Neural crest cell (in vitro differentiated cells): ENCODE data around the gene KLHL40. TPM values are rescaled to one million over a fixed set of nuclear protein-coding genes. Genes with fewer than 3 reads are reported as not detected.

Source experiments
- DNase-seq: peaks from one replicate; pipeline ENCODE4 v3.0.0; 2021; ENCODE audit warnings: low read depth, mixed read lengths, low spot score
- H3K27ac Mint-ChIP-seq: one replicate; pipeline ENCODE4 v1.8.0; 2021; ENCODE audit warnings: mild to moderate bottlenecking, mixed read lengths; ENCODE audit not compliant: unreplicated experiment
- H3K27me3 Mint-ChIP-seq: 2 replicates; pipeline ENCODE4 v1.8.0; 2021; ENCODE audit warnings: low read depth, mild to moderate bottlenecking, mixed read lengths
- H3K36me3 Mint-ChIP-seq: 2 replicates; pipeline ENCODE4 v1.8.0; 2021; ENCODE audit warnings: low read depth, mild to moderate bottlenecking, mixed read lengths
- H3K4me1 Mint-ChIP-seq: 2 replicates; pipeline ENCODE4 v1.8.0; 2021; ENCODE audit warnings: mixed read lengths
- H3K4me3 Mint-ChIP-seq: one replicate; pipeline ENCODE4 v1.8.0; 2021; ENCODE audit warnings: mild to moderate bottlenecking, mixed read lengths
- H3K9me3 Mint-ChIP-seq: 2 replicates; pipeline ENCODE4 v1.8.0; 2021; ENCODE audit warnings: mixed read lengths
- total RNA-seq: library from RNA; stranded (reverse); gene quantifications from 2 replicates; pipeline ENCODE4 v1.2.1, GENCODE V29; 2021
- TF ChIP-seq, protein P1 (sequence below): fragments of 200-600 bp; sonication (generic); conservative IDR thresholded peaks from 2 replicates; pipeline ENCODE4 v1.5.0; 2021; ENCODE audit warnings: antibody characterized with exemption, mild to moderate bottlenecking

The KLHL40 gene
- total RNA-seq, 1 donor from 2014 or later, result not detected

DNA sequence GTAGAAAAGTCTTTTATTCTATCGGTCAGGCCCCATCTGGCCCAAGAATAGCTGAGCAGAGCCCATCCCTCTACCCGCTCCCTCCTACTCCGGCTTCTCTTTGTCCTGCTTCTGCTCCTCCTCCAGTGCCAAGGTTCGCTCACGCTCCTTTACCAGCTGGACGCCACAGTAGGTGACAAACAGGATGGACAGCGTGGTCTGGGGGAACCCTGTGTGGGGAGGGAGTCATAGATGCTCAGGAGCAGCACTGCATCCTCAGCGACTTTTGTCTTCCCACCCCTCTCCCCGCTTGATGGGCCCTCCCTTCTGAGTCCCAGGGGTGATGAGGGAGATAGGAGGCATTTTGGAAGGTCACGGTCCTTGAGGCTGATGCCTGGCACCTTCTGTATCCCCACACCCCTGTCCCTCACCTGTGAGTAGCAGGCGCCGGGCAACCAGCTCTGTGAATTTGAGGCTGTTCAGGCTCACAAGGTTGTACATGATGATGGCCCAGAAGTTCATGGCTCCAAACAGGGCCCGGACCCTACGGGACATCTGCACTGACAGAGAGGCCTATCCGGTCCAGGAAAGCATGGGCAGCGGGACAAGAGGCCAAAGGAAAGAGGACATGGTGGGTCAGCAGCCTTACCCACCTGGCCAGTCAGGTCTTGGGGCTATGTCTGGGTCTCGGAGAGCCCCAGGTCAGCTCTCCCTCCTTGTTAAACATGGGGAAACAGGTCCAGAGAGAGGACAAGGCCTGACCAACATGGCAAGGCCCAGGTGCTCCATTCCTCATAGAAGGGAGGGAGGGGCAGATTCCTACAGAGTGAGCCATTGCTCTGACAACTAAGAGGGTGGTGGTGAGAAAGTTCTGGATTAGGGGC, 7.6 kb downstream of the KLHL40 start:
- TF ChIP-seq, protein P1, sequence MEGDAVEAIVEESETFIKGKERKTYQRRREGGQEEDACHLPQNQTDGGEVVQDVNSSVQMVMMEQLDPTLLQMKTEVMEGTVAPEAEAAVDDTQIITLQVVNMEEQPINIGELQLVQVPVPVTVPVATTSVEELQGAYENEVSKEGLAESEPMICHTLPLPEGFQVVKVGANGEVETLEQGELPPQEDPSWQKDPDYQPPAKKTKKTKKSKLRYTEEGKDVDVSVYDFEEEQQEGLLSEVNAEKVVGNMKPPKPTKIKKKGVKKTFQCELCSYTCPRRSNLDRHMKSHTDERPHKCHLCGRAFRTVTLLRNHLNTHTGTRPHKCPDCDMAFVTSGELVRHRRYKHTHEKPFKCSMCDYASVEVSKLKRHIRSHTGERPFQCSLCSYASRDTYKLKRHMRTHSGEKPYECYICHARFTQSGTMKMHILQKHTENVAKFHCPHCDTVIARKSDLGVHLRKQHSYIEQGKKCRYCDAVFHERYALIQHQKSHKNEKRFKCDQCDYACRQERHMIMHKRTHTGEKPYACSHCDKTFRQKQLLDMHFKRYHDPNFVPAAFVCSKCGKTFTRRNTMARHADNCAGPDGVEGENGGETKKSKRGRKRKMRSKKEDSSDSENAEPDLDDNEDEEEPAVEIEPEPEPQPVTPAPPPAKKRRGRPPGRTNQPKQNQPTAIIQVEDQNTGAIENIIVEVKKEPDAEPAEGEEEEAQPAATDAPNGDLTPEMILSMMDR, result no peak
- no peak overlapping the region for H3K27ac Mint-ChIP-seq
- no peaks in the 10 kb centered on the region for H3K4me1 Mint-ChIP-seq
- no peak for DNase-seq
- no peaks in the 10 kb centered on the region for H3K36me3 Mint-ChIP-seq
- H3K27me3 Mint-ChIP-seq, result no peaks in the 10 kb centered on the region
- H3K9me3 Mint-ChIP-seq, result no peaks in the 10 kb centered on the region
- H3K4me3 Mint-ChIP-seq, result no peak overlapping the region

DNA sequence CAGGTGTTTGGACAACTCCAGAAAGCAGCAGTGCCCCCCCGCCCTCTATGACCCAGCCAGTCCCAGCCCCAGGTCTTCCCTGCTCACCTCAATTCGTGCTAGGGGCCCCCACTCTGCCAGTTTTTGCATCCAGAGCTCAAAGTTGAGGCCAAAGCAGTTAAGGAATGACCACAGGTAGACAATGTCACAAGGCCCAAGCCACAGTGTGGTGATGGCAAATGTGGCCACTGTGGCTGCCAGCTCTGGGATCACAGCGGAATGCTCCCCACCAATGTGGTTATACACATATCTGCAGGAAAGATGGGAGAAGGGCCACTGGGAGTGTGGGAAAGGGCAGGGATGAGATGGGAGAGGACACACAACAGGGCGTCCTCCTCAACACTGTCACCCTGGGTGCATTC, 8.2 kb downstream of the KLHL40 start:
- TF ChIP-seq, protein P1, result no peak
- Mint-ChIP-seq H3K27me3 (no peaks in the 10 kb centered on the region), H3K27ac (no peak overlapping the region), H3K4me3 (no peak overlapping the region), H3K4me1 (no peaks in the 10 kb centered on the region), H3K9me3 (no peaks in the 10 kb centered on the region), H3K36me3 (no peaks in the 10 kb centered on the region)
- no peak for DNase-seq

DNA sequence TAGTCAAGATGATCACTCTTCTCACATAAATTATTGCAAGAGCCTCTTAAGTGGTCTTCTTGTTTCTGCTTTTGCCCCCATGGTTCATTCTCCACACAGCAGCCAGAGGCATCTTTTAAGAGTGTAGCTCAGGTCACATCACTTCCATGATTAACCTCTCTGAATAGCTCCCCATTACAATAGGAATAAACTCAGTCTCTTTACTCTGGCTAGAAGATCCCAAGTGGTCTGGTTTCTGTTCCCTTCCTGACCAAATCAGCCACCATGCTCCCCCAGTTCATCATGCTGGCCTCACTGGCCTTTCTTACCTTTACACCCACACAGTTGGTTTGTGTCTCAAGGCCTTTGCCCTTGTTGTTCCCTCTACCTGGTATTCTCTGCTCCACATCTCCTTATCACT, 9.0 kb downstream of the KLHL40 start:
- Mint-ChIP-seq H3K36me3 (no peaks in the 10 kb centered on the region), H3K9me3 (no peaks in the 10 kb centered on the region), H3K27ac (no peak overlapping the region), H3K4me1 (no peaks in the 10 kb centered on the region), H3K27me3 (no peaks in the 10 kb centered on the region), H3K4me3 (no peak overlapping the region)
- TF ChIP-seq, protein P1, result no peak
- DNase-seq, result no peak

DNA sequence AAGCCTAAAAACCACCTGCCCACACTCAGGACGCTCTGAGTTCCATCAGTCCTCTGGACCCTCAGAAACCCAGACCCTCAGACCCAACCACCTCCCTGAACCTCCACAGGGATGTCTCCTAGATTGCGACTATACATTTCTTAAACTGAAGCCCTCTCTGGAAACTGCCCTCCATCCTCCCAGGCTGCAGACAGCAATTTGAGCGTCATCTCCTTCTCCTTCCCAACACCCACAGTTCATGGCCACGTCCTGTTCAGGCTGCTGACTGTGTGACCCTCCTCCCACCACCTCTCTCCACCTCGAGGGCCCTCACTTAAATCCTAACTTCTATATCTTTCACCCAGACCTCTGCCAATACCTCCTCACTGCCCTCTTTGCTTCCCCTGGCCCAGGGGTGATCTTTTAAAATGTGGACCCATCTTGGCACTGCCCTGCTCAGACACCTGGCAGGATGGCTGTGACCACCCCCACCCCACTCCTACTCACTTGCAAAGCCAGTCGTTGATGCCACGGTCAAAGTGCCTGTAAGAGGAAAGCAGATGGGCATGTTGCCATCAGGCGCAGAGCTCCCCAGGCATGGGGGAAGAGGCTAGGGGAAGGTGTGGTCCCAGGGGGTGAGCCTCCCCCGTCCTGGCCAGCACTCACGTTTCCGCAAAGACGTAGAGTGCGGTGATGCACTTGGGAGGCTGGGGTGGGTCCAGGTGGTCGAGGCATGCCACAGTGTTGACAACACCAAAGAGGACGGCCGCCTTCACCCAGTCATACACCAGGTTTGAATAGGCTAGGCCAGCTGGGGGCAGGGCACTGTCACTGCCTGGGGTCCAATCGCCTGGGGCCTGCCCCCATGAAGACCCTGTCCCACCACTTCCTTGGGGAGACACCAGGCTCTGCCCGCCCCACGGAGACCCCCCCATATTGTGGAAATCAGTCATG, 11.3 kb downstream of the KLHL40 start:
- Mint-ChIP-seq H3K27me3 (no peaks in the 10 kb centered on the region), H3K27ac (no peak overlapping the region)

More for the DNA sequence above, 11.3 kb downstream of the KLHL40 start:
- Mint-ChIP-seq H3K4me3 (no peak overlapping the region), H3K9me3 (no peaks in the 10 kb centered on the region), H3K4me1 (peaks cover 3% of the 10 kb centered on the region), H3K36me3 (no peaks in the 10 kb centered on the region)
- TF ChIP-seq, protein P1, result no peak
- DNase-seq, result no peak
